A549 treated with AZD2906 at 1 μM for 4 hours (cell line): ENCODE results near the gene IFI30. TPM values are rescaled to one million over a fixed set of nuclear protein-coding genes. Genes with fewer than 3 reads are reported as not detected.

Experiments
- total RNA-seq: library from RNA; stranded (reverse); fragments of 200-300 nt; extraction: Qiagen RNA extraction; gene quantifications from 5 replicates; pipeline ENCODE4 v1.2.3, GENCODE V29; 2022

Gene IFI30
- 11.7 to 19.6 TPM (median 14.7 TPM) in 5 replicates for total RNA-seq

DNA sequence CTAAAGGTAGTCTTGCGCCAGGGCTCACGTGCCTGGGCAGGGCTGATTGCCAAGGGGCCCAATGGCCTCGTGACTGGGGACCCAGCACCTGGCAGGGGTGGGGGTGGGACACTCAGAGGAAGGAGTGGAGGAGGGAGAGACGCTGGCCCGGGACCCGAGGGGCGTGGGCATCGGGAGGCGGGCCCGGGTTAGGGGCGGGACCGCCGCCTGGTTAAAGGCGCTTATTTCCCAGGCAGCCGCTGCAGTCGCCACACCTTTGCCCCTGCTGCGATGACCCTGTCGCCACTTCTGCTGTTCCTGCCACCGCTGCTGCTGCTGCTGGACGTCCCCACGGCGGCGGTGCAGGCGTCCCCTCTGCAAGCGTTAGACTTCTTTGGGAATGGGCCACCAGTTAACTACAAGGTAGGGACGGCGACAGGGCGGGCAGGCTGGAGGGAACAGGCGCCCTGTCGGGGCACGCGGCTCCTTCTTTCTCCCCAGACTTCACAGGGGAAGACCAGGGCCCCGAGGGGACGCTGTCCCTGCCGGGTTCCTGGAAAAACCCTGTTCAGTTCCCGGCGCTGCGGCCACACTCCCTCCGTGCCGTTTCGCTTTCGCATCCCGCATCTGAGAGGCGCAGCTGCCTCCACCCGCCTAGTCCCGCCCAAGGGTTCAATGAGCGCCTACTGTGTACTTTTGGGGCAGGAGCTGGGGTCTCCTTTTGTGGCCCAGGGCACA lies at the start of gene IFI30:
Gene IFI30 (plus strand): TSS at position 242 of the 717 bp plus-strand sequence. CDS start 29 bp downstream, at position 271.

DNA sequence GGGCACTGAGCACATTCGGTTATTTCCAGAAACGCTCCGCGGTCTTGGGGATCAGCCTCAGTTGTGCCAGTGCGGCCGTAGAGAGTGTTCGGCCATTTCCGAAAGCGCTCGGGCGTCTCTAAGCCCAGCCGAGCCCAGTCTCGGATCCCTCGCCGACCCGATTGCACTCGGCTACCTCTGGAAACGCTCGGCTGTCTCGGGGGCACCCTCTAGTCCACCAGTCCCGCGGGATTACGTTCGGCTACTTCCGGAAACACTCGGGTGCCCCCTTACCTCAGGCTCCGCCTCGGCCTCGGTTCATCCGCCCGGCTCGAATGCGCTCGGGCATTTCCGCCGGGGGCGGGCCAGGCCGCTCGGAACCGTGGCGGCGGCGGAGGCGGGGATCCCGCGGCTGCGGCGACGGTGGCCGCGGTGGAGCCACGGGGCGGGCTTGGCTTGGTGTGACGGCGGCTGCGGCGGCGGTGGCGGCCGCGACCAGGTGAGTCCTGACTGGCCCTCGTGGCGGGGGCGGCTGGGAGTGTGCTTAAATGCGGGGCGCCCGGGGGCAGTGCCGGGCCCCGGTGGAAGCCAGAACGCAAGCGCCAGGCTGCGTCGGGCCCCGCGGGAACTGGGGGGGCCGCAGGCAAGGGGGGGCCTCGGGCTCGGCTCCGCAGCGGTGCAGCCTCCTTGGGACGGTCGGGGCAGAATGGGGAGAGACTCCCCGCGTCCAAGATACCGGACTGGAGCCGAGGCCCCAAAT lies 20.6 kb upstream of the IFI30 start, which contains the start of gene PIK3R2:
Gene PIK3R2 (plus strand): TSS at position 347 of the 739 bp plus-strand sequence. CDS start 2,717 bp downstream, outside the sequence.

DNA sequence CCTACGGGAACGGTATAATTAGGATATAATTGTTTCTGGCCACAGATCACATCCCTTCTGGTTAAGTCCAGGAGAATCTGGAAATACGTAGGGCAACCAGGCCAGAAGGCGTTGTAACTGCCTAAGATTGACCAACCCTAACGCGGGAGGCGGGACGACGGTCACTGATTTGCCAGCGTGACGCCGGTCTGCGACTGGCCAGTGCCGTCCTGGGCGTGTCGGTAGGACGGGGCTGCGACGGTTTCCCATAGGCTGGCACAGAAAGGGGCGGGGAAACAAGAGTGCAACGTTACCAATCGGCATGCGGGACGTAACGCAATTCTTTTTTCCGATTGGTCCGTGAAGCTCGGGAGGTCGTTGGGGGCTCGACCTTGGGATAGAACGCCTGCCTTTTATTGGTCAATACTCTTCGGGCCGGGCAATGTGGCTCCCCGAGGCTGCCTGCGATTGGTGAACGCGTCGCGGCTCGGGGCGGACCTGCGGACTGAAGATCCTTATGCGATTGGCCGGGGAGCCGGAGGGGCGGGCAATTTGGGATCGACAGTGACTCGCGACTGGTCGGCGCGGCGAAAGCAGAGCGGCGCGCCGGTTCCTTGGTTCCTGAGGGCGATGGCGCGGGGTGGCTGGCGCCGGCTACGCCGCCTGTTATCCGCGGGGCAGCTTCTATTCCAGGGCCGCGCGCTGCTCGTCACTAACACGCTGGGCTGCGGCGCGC lies 19.2 kb downstream of the IFI30 start, which contains the start of gene MPV17L2:
Gene MPV17L2 (plus strand): TSS at position 546 of the 715 bp plus-strand sequence. CDS start 64 bp downstream, at position 610.

DNA sequence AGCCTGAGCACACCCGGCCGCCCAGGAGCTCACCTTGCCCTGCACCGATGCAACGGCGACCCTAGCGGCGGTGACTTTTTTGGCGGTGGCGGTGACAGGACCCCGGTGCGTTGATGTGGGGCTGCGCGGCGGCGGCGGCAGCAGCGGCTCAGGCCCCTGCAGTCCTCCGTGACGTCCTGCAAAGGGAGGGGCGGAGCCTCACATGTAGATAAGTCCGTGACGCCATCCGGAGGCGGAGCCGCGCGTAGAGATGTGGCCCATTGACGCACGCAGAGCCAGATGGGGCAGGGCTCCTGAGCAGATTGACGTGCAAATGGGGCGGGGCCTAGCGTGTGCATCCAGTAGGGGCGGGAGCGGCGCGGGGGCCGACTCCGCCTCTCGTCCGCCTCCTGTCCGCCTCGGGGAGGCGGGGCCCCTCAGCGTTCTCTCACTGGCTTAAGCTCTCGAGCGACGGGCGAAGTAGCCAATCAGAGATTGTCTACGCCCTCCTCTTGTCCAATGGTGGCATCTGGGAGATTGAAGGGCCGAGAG lies 30.3 kb downstream of the IFI30 start, which contains the start of gene RAB3A:
Gene RAB3A (minus strand): TSS at position 180 of the 531 bp plus-strand sequence. CDS start 1,302 bp downstream, outside the sequence.

DNA sequence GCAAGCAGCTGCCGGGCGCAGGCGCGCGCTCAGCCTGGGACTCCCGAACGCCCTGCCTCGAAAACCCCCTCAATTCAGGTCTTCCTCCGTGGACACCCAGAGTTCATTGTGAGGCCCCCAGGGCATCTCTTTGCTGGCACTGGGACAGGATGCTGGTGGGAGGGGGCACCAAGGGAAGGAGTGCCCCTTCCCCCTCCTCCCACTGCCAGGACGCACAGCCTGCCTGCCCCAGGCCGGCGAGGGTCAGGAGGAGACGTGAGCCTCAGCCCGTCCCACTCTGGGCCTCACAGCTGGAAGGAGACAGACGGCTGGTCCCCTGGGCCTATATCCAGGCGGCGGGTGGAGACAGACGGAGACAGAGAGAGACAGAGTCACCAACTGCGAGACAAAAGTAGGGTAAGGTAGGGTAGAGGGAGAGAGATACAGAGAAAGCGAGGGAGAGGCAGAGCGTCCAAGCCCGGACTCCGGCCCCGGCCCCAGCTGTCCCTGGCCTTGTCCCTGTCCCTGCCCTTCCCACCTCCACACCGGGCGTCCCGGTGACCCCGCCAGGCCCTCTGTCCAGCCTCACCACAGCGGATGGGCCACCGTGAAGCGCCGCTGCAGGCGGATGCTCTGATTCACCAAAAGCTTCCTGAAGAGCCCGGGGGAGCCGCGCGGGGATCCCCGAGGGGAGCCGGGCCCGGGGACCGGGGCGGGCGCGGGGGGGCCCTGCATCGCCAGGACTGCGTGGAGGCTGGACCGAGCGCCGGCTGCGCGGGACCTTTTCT lies 52.3 kb downstream of the IFI30 start, which contains the start of gene PDE4C:
Gene PDE4C (minus strand): TSS at position 737 of the 767 bp plus-strand sequence. CDS start 23 bp downstream, at position 714.

Other genes starting within 250 kb of the IFI30 start
- 102 to 126 TPM (median 115 TPM) in 5 replicates for gene CCDC124, start 240.8 kb upstream of the IFI30 start, total RNA-seq
- gene KCNN1, start 206.7 kb upstream of the IFI30 start, total RNA-seq, result 0.28 to 0.92 TPM (median 0.65 TPM) in 5 replicates
- 47.9 to 64.2 TPM (median 62.6 TPM) in 5 replicates for gene ARRDC2, start 165.6 kb upstream of the IFI30 start, total RNA-seq
- gene IL12RB1, start 86.9 kb upstream of the IFI30 start, total RNA-seq, result not detected in 5 replicates
- 1.8 to 2.5 TPM (median 2.2 TPM) in 5 replicates for gene MAST3, start 76.0 kb upstream of the IFI30 start, total RNA-seq
- 5.4 to 11.7 TPM (median 10.6 TPM) in 5 replicates for gene PIK3R2, start 20.6 kb upstream of the IFI30 start, total RNA-seq
- 7.9 to 12.4 TPM (median 12.0 TPM) in 5 replicates for gene MPV17L2, start 19.4 kb downstream of the IFI30 start, total RNA-seq
- gene RAB3A, start 30.2 kb downstream of the IFI30 start, total RNA-seq, result 0.46 to 0.72 TPM (median 0.55 TPM) in 5 replicates
- 0.21 to 0.44 TPM (median 0.27 TPM) in 5 replicates for gene PDE4C, start 52.6 kb downstream of the IFI30 start, total RNA-seq
- 0.62 to 0.92 TPM (median 0.81 TPM) in 5 replicates for gene IQCN, start 100.6 kb downstream of the IFI30 start, total RNA-seq
- 24.1 to 51.7 TPM (median 47.6 TPM) in 5 replicates for gene JUND, start 107.8 kb downstream of the IFI30 start, total RNA-seq
- gene LSM4, start 149.3 kb downstream of the IFI30 start, total RNA-seq, result 220 to 252 TPM (median 232 TPM) in 5 replicates
- 1.8 to 2.8 TPM (median 2.2 TPM) in 5 replicates for gene PGPEP1, start 166.8 kb downstream of the IFI30 start, total RNA-seq
- 10.6 to 23.6 TPM (median 18.0 TPM) in 5 replicates for gene GDF15, start 212.3 kb downstream of the IFI30 start, total RNA-seq
- gene LRRC25, start 223.8 kb downstream of the IFI30 start, total RNA-seq, result 0.06 TPM in 1 of 5 replicates, not detected in the others
- 37.8 to 50.9 TPM (median 47.3 TPM) in 5 replicates for gene SSBP4, start 245.6 kb downstream of the IFI30 start, total RNA-seq